T follicular helper cell (primary cell): ENCODE measurements around the gene PPL.
"Not testable (repeated sequence)": the region's sequence is repeated elsewhere in the genome, so short reads cannot be mapped to it uniquely, and the experiment has no call there.

Experiments
- DNase-seq: peaks from one replicate; pipeline ENCODE4 v3.0.0-alpha.2; 2020; ENCODE audit warnings: low read depth
- total RNA-seq, 2 experiments: gene quantifications; one replicate each; lab custom pipeline; 2026; lab: John Stamatoyannopoulos, UW

The PPL gene, protein sequence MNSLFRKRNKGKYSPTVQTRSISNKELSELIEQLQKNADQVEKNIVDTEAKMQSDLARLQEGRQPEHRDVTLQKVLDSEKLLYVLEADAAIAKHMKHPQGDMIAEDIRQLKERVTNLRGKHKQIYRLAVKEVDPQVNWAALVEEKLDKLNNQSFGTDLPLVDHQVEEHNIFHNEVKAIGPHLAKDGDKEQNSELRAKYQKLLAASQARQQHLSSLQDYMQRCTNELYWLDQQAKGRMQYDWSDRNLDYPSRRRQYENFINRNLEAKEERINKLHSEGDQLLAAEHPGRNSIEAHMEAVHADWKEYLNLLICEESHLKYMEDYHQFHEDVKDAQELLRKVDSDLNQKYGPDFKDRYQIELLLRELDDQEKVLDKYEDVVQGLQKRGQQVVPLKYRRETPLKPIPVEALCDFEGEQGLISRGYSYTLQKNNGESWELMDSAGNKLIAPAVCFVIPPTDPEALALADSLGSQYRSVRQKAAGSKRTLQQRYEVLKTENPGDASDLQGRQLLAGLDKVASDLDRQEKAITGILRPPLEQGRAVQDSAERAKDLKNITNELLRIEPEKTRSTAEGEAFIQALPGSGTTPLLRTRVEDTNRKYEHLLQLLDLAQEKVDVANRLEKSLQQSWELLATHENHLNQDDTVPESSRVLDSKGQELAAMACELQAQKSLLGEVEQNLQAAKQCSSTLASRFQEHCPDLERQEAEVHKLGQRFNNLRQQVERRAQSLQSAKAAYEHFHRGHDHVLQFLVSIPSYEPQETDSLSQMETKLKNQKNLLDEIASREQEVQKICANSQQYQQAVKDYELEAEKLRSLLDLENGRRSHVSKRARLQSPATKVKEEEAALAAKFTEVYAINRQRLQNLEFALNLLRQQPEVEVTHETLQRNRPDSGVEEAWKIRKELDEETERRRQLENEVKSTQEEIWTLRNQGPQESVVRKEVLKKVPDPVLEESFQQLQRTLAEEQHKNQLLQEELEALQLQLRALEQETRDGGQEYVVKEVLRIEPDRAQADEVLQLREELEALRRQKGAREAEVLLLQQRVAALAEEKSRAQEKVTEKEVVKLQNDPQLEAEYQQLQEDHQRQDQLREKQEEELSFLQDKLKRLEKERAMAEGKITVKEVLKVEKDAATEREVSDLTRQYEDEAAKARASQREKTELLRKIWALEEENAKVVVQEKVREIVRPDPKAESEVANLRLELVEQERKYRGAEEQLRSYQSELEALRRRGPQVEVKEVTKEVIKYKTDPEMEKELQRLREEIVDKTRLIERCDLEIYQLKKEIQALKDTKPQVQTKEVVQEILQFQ (N-terminal part only)
- total RNA-seq, result 0.09 to 0.24 reads per million in 2 experiments

GRCh38 chr16:4936991-4937781 is at the start of gene PPL:
PPL (minus strand) TSS chr16:4937148; CDS start chr16:4937045, 103 bp downstream.
- no peak for DNase-seq

DNA sequence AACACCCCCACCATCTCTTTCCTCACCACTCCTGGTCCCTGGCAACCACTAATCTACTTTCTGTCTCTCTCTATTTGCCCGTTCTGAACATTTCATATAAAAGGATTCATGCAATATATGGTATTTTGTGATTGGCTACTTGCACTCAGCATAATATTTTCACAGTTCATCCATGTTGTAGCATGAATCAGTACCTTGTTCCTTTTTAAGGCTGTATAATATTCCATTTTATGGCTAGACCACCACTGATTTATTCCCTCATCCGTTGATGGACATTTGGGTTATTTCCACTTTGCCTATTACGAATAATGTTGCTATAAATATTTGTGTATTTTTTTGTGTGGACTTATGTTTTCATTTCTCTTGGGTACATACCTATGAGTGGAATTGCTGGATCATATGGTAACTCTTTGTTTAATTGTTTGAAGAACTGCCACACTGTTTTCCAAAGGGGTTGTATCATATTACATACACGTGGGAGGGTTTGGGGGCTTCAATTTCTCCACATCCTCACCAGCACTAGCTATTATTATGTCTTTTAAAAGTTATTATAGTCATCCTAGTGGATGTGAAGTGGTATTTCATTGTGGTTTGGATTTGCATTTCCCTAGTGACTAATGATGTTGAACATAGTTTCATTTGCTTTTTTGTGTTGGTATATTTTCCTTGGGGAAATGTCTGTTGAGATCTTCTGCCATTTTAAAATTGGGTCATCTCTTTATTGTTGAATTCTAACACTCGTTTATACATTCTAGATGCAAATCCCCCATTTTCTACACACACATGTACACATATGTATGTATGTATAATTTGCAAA is 47.4 kb upstream of the PPL start:
- no peak for DNase-seq

GRCh38 chr16:4982056-4982867 is 45.3 kb upstream of the PPL start:
- DNase-seq, result no peak

- DNase-seq, result no peak
Measured at GRCh38 chr16:4981473-4981872, 44.5 kb upstream of the PPL start.

DNA sequence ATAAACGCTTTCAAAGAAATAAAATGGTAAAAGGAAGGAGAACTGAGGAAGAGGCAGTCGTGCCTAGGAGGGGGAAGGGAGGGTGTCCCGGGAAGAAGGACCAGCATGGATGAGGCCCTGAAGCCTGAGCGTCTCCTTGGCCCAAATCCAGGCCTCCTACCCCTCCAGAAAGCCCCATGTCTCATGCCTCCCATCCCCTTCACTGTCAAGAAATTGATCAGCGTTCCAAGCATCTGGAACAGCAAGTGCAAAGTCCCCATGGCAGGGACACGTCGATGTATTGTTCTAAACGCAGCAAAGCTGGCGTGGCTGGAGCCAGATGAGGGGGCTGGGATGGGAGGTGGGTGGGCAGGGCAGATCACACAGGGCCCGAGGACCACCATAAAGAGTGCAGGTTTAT is 43.7 kb upstream of the PPL start:
- DNase-seq, result no peak

- no peak for DNase-seq
Measured at GRCh38 chr16:4979736-4980660, 43.0 kb upstream of the PPL start.

GRCh38 chr16:4979164-4979563 is 42.2 kb upstream of the PPL start:
- no peak for DNase-seq

DNA sequence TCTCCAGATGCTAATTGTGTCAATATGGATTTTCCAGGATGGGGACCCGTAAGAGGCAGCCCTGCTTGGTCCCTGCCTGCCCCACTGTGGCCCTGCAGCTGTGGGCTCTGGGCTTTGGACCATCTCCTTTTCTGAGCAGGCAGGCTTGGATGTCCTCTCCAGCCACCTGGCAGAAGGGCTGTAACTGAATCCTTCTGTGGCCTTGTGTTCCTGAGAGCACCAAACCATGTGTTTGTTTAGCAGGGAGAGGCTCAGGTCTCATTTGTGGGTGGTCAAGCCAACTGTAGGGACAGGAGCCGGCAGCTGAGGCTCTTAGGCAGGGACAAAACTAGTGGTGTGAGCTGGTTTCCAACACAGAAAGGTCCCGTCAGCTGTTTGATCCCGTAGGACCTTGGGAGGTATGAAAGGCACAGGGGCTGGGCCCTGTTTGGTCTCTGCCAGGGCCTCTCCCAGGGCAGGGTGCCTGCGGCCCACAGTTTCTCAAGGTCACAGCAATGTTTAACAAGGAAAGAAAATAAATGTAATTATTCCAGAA is 39.7 kb upstream of the PPL start:
- no peak for DNase-seq

GRCh38 chr16:4976079-4976478 is 39.1 kb upstream of the PPL start:
- DNase-seq, result no peak

DNA sequence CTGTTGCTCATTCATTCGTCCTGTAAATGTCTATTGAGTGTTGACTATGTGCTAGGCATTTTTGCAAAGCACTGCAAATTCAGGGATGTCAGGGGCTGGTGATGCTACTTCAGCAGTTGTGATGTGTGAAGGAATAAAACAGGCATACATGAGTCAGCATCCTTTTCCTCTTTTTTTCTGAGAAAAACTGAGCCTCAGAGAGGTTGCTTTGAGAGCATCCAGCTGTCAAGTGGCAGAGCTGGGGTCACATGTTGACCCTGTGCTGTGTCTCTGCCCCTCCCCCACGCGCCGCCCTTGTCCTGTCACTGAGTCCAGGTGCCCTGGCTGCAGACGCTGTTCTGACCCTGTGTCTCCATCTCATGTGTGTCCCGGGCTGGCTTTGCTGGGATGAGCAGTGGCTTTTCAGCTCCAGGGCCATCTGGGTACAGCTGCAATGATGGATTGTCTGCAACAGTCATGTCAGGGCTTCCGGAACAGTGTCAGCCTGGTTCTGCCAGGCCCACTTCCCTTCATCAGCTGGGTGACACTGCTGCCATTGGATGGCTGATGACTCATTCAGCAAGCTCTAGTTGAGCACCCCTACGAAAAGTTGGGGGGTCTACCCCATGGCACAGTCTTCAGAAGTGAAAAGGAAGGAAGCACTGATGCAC is 36.1 kb upstream of the PPL start:
- no peak for DNase-seq

DNA sequence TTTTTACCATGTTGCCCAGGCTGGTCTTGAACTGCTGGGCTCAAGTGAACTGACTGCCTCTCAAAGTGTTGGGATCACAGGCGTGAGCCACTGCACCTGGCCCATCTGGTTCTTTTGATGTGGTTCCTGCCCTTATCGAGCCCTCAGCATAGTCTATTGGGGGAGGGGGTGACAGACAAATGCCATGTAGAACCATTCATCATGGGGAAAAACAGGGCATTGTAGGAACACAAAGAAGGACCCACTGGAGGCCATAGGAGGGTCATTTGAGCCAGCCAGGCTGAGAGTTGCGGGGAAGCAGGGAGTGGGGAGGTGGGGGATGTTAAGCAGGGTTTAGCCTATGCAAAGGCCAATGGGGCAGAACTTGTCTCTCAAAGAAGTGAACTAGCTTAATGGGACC is 33.1 kb upstream of the PPL start:
- no peak for DNase-seq

DNA sequence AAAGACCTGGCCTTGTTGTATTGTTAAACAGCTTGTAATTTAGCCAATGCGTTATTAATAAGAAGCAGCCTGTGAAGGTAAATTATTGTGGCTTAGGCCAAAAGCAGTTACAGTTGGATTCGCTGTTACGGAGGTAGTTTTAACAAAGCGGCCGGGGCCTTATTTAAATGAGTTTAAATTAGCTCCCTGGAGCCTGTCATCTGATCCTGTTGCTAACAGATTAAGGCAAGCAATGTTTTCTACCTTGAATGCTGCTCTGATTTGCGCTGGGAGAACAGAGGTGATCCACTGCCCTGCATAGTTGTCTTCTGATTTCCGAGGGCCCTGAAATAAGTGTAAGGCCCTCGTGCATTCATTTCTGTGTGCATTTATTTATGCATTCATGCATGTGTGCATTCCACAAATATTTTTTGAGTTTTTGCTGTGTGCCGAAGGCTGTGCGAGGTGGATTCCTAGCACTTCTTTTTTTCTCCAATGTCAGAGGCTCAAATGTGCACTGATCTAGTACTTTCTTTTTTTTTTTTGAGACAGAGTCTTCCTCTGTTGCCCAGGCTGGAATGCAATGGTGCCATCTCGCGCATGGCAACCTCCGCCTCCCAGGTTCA is 32.0 kb upstream of the PPL start:
- DNase-seq, result no peak

GRCh38 chr16:4968278-4968677 is 31.3 kb upstream of the PPL start:
- DNase-seq, result not testable (repeated sequence)

DNA sequence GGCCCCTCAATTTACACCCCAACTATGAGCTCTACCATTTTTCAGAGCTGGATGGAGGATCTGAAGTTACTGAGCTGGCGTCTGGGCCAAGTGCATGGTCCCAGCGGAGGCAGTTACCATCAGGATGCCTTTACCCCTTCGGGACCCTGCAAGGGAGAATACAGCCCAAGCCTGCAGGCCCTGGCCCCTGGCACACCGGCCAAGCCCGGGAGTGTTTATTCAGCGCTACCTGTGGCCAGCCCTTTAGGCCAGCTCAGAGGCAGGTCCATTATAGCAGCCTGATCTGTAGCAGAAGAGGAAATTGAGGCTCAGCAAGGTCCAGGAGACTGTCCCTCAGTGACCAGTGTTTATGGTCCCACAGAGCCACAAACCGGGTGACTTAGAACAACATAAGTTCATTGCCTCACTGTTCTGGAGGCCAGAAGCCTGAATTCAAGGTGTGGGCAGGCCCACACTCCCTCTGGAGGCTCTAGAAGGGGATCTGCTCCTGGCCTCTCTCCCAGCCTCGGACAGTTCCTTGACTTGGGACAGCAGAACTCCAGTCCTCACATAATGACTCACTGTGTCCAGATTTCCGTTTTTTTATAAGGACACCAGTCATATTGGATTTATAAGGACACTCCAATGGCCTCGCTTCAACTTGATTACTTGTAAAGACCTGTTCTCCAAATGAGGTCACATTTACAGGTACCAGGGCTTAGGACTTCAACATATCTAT is 29.9 kb upstream of the PPL start:
- no peak for DNase-seq

- not testable (repeated sequence) for DNase-seq
Measured at GRCh38 chr16:4963527-4963926, 26.6 kb upstream of the PPL start.

- no peak for DNase-seq
Measured at GRCh38 chr16:4962716-4963115, 25.8 kb upstream of the PPL start.
